ENCODE measurements around the gene KRT33A.
A peak's percentile ranks its signal among the peaks of the same experiment; 100 is the strongest.

The KRT33A gene

DNA sequence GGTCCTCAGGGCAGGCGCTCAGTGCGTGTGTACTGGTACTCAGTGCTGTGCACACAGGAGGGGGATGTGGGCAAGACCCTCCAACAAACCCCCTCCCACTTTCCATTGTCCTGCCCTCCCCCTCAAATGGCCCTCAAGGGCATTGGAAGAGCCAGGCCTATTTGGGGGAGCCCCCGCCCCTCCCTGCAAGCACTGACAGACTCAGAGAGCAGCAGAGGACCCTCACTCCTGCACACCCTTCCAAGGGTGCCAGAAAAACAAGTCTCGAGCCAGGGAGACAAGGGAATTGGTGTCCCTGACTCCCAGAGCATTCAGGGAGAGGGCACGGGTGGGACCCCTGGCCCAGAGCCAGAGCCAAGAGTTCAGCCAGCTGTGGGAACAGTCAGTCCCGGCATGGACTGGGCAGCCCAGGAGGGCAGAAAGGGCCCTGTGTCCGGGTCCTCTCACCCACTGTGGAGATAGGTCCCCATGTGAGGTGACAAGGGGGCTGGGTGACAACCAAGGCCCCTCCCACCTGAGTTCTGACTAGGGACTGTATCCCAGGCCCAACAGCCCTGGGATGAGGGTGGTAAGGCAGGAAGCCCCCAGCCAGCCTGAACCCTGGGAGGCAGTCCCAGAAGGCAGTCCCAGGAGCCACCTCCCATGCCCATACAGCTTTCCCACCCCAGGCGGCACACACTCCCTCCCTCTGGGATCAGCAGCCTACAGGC lies 23.1 kb downstream of the KRT33A start:
- DNase-seq = no peak

DNA sequence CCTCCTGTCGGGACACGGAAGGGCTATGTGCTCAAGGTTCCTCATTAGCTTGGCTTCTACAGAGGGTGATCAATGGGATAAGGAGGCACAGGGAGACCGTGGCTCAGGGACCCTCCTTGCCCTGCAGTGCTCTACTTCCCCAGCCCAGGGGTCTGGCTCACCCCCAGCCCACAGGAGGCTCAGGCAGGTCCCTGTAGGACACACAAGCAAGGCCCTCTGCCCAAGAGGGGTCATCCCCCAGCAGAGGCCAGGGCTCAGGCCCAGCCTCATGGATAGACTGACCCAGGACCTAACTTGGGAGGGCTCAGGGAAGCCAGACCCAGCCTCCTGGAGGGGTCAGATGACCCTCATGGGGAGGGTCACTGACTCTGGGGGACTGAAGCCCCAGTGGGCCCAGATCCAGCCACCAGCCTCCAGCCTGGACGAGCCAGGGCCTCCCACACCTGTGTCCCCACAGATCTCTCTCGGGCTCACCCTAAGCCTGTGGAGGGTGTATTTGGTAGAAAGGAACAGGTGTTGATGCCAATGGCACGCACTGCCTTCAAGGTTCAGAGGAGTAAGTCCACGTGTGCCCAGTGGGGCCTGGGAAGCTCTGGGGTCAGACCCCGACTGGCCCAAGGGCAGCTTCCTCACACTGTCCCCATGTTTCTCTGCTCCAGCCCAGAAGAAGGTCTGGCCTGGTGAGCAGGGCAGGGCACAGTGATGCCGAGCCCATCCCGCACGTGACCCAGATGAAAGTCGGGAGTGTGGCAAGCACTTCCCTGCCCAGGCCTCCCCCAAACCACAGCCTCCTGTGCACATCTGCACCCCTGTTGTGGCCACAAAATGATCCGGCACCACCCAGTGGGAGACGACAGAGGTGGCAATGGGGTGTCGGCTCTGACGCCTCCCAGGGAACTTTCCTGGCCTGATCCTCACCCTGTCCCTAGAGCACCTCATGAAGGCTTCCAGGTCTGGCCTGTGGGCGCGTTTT lies 24.2 kb downstream of the KRT33A start:
- DNase-seq = no peak

DNA sequence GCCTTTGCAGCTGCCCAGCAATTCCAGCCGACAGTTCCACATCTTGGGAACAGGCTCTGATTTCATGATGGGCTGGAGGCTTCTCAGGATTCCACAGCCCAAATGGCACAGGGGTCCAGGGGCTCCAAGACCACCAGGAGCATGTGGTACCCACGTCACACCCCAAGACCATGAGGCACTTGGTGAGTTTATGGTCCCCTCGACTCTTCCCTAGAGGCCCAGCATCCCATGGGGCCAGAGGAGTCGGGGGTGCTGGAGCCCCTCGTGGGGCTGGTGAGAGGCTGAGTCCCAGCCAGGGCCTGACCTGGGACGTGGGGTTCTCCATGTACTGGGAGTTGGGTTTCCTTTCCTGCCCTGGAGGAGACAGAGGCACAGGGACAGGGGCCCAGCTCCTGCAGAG lies 25.0 kb downstream of the KRT33A start:
- no peak for DNase-seq

DNA sequence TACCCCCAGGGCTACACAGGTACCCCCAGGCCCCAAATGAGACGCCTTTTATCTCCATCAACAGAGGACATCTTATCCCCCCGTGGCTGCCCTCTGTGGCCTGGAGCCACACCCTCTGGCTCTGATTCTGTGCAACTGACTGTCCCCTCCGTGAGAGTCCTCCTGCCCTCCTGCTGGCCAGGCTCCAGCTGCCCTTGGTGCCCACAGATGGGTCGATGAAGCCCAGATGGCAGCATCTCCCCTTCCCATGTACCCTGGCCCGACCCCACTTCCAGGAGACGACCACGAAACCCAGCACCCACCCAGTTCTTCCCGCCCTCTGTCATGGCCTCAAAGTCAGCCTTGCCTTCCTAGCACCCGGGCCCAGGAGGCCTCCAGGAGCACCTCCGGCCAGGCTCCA lies 25.5 kb downstream of the KRT33A start:
- no peak for DNase-seq

DNA sequence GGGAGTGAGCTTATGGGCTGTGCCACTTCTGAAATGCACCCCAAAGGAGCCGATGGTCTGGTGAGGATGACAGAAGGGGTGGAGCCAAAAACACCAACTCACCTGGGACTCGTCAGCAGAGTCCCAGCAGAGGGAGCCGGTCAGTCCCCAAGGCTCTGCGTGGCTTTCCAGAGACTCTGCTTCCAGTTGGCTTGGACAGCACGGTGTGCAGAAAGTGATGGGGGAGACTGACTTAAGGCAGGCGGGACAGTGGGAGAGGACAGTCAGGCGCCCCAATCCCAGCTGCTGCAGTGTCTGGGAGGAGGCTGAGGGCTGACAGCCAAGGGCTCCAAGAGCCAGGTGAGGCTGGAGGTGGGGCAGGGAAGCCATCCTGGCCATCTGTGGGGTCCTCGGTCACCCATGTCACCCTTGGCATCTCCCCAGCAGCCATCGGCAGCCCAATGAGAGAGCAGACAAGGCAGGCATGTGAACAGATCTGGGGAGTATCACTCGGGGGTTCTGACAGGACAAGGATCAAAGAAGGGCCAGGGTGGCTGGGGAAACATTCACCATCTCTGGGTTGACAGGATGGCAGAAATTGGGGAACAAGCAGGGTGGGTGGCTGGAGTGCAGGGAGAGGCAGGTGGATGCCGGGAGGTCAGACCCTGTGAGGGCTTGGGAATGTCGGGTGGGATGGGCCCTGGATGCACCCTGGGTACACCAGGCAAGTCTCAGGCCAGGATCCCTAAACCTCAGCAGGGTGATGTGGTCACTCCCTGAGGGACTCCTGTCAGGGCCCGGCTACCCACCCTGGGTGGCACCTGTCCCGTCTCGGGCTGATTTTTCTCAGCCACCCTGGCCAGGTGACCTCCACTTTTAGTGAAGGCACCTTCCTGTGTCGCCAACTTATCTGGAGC lies 26.2 kb downstream of the KRT33A start:
- no peak for DNase-seq

DNA sequence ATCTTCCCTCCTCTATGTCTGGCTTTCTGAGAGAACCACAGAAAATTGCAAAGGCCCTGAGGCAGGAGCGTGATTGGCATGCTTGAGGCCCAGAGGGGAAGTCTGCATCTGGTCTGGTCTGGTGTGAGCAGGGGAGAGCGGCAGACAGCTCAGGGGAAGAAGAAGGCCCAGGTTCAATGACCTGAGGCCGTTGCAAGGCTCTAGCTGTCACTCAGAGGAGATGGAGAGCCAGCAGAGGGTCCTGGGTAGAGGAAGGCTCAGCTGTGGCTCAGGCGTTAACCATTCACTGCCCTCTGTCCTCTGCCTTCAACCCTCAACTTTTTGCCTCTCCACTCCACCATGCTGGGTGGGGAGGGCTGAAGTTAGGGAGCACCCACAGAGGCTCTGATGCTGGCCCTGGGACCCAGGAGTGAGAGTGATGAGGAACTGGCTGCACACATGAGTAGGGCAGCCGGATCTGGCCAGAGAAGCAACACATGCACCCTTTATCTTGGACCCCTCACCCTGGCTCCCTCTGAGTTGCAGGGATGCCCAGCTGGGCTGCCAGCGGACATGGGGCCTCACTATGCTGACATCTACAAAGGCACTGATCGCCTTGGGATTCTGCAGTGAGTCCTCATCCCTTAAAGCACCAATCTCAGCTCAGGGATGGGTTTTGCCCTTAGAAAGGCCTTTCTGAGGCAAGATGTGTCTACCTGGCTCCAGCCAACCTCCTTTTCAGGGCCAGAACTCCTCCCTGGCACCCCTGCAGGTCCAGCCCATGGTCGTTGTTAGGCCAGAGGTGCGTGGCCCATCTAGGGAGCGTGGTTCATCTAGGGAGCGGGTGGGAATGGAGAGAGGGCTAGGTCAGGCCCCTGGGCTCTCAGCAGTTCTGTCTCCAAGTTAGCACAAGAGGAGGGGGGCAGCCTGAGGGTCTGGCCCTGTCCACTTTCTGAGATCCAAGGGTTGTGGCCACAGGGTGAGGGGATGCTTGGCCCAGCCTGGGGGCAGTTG lies 27.4 kb downstream of the KRT33A start:
- no peak for DNase-seq

DNA sequence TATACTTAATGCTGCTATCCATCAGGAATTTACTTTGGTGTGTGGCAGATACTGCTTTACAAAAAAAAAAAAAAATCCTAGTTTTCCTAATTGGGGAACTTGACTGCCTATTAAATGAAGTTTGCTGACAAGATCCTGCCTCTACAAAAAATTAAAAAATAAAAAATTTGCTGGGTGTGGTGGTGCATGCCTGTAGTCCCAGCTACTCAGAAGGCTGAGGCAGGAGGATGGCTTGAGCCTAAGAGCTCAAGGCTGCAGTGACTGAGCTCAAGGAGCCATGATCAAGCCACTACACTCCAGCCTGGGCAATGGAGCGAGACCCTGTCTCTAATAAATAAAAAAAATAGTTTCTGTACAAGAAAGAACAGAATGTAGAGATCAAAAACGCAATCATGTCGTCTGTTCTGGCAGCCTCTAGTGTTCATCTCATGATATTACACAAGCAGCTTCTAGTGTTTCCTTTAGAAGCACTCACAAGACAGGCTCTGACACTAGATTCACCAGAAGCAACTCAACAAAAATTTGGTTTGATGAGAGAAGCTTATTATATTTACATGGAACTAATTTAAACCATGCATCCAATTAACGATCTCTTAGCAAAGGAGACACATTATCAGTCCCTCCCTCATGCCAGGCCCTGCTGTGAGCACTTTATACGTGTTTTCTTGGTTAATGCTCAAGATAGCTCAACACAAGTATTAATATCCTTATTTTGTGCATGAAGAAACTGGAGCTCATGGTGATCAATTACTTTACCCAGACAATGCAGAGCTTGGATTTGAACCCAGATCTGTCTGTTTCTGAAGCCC lies 28.3 kb downstream of the KRT33A start:
- DNase-seq = no peak

DNA sequence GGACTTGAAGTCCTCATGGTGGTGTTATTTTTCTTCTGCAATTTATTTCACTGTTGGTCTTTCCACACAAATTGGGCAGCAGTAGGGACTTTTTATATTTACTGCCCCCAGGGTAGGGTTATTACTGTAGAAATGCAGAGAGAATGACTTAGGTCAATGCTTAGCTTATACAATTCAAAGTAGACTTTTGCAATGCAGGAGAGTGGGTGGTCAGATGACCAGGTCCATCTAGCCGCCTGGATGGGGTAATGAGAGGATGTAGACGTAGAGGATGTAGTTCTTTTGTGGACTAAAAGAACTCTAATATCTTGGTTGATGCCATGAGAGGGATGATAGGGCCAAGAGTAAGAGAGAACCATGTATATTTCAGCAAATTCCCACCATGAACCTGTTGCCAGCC lies 32.4 kb downstream of the KRT33A start:
- no peak for DNase-seq

DNA sequence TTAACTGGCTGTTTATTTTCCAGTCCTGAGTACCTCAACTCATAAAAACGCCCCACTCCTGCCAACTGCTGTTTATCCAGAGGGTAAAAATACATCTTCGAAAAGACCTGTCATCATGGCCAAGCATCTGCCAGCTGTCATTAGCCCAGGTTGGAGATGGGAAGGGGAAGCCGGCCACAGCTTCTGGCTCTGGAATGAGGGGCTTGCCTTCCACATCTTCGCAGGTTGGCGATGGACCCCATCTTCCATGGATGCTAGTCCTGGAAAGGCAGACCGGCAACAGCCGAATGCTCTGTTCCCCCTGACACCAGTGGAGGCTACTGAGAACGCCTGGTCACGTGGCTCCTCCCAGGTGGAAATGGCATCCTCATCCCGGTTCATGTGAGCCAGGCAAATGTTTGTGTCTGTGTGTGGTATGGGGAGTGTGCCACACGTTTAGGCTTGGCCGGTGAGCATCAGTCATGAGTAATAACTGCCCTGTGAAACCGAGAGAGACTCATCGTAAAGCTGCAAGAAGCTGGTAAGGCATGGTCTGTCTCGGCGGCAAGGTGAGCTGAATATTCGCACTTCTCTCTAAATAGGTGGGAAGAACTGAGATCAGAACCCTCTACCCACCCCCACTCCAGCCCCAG lies 34.7 kb downstream of the KRT33A start:
- no peak for DNase-seq

DNA sequence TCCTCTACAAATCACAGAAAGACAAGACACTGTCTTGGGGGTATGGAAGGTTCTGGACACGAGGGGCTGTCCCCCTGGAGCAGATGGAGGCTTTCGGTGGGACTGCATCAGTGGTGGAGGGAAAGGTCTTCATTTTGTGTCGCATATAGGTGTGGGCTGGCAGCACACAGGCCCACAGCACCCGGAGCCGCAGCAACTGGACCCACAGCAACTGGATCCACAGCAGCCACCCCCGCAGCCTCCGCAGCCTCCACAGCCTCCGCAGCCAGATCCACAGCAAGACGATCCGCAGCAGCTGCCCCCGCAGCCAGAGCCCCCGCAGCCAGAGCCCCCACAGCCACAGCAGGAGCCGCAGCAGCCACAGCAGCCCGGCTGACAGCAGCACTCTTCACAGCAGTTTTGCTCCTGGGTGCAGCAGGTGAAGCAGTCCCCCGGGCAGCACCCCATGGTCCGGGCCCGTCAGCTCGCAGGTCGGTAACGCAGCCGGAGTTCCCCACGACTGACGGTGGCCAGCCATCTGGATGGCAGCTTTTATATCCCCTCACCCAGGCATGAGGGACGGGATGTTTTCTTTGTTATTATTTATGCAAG lies 35.3 kb downstream of the KRT33A start, which contains the start of gene KRTAP17-1:
Gene KRTAP17-1 (minus strand): TSS at position 507 of the 591 bp plus-strand sequence. CDS start 60 bp downstream, at position 447.
- DNase-seq = no peak

DNA sequence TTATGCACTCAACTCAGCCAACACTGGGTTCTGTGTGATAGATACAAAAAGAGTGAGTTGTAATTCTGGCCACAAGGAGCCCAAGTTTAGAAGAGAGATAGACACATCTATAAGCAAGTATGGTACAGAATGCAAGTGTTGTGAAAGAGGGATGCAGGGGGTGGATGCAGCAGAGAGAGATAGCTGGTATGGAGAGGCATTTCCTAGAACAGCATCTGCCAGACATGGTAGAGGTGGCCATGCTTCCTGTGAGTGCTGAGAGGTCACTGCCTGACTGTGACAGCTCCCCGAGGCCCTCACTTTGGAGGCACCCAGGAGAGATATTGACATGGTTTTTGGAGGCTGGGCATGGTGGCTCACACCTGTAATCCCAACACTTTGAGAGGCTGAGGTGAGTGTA lies 39.5 kb downstream of the KRT33A start:
- no peak for DNase-seq

DNA sequence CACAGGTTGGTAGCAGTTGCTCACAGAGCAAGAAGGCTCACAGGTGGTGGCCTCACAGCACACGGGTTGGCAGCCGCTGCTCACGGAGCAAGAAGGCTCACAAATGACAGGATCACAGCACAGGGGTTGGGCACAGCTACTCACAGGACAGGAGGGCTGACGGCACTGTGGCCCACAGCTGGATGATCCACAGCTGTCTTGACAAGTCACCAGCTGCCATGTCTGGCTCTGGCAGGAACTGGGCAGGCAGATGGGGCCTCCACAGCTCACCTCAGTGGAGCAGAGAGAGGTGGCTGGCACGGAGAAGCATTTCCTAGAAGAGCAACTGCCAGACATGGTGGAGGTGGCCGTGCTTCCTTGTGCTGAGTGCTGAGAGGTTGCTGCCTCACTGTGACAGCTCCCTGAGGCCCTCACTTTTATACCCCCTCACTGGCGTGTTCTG lies 41.7 kb downstream of the KRT33A start, which contains the start of gene KRTAP16-1:
Gene KRTAP16-1 (minus strand): TSS at position 392 of the 442 bp plus-strand sequence. CDS start 56 bp downstream, at position 336.
- DNase-seq = peak; percentile 33

DNA sequence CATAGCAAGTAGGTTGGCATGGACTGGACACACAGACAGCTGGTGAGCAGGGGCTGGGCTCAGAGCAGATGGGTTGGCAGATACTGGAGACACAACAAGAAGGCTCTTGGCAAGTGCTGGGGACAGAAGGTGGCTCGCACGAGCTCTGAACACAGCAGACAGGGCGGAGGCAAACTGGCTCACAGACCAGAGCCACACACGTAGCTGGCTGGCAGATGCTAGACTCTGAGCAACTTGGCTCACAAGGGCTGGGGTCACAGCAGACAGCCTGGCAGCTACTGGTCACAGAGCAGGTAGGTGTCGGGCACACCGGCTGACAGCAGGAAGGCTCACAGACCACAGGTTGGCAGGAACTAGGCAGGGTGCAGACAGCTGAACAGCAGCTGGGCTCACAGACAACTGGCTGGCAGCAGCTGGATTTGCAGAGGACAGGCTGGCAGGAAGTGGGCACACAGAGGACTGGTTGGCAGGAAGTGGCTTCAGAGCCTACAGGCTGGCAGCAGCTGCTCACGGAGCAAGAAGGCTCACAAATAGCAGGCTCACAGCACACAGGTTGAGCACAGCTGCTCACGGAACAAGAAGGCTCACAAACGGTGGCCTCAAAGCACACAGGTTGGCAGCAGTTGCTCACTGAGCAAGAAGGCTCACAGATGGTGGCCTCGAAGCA lies 42.2 kb downstream of the KRT33A start:
- peak; percentile 72 for DNase-seq

DNA sequence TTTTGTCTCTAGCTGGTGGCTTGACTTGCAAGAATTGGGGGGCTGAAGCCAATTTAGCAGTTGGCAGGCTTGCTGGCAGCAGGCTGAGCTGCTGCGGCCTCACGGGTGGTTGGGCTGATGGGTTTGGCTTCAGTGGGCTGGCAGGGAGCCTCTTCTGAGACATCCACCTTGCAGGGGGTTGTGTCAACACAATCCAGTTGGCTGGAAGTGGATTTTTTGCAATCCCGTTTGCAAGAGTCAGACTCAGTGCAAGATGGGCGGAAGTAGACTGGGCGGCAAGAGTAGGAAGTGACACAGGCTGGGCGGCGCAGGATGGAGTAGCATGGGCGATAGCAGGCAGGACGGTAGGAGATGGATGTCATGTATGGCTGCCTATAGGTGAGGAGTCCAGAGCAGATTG lies 43.0 kb downstream of the KRT33A start:
- no peak for DNase-seq

DNA sequence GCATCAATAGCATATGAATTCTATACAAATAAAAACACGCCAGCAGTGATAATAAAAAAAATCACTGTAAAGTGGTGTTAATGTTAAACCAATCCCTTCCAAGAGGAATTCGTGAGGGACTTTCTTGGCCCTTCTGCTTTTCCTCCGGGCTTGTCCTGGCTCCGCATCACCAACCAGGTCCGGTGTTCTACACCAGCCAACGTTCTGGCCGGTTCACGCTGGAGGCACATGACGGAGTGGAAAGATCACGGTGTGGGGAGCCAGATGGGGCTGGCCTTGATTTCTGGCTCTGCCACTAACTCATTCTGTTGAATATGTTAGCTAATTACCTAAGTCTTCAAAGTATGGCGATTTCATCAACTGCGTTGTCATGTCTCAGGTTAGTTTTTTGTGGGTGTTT lies 46.5 kb downstream of the KRT33A start:
- no peak for DNase-seq

DNA sequence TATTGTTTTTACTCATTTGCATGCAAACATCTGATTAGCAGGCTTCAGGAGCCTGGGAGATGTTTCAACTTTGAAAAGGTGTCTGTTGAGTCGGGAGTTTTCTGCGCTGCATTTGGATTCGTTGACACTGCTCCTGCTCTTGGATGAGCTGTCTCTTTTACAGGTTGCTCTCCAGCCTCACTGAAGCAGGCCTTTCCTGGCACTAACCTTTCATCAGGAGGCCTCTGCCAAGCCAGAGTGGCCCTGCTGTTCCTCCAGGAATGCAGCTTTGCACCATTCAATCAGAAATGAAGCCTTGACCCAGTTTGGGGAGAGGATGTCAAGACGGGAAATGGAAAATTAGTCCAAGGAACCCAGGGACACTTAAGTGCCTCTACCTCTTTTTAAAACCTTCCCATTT lies 47.6 kb downstream of the KRT33A start:
- DNase-seq = no peak

DNA sequence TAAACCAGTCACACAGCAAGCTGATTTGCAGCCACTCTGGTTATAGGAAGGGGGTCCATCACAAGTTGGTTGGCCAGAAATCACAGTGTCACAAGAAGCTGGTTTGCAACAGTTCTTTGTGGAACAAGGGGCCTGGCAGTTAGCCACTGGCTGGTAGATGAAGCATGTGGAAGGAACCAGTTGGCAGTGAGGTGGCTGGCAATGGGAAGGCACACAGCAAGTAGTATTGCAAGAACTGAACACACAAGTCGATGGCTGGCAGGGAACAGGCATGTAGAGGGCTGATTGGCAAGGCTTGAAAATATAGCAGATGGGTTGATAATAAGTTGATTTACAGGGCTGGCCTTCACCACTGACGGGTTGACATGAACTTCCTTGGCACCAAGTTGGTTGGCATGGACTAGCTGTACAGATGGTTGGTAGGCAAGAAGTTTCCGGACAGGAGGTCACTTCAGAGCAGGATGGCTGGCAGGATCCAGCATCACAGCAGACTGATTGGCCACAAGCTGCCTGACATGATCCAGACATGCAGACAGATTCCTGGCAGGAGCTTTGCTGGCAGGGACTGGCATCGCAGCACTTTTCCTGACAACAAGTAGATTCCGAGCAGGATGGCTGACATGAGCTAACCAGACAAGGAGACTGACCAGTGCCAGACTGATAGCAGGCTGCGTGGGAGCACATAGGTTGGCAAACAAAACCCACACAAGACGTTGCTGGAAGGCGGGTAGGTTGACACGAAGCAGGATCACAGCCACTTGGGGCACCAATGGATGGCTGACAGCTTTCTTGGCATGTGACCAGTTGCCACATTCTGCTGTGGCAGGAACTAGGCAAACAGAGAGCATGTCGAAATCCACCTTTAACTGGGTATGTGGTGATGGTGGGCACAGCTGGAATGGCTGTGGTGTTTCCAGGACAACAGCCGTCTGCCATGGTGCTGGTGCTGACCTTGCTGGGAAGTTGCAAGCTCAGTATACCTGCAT lies 48.4 kb downstream of the KRT33A start, which contains the start of gene KRTAP29-1:
Gene KRTAP29-1 (minus strand): TSS at position 936 of the 986 bp plus-strand sequence. CDS start 0 bp downstream, at position 936.
- DNase-seq = no peak
